Prostate gland (tissue), 2 donors: ENCODE data around the gene PARD6A. TPM values are rescaled to one million over a fixed set of nuclear protein-coding genes. Genes with fewer than 3 reads are reported as not detected.

Experiments used
- DNase-seq: peaks from one replicate; pipeline ENCODE4 v3.0.0-alpha.2; 2019; ENCODE audit warnings: low spot score
- H3K27ac ChIP-seq, 2 donors: fragments of 200-600 bp; sonication (generic); 2 replicates each; pipeline ENCODE4 v1.5.1; 2017 to 2019
- H3K27me3 ChIP-seq: fragments of 200-600 bp; sonication (generic); replicated peaks from 2 replicates; pipeline ENCODE4 v1.5.1; 2019; ENCODE audit not compliant: insufficient read depth
- H3K36me3 ChIP-seq, 2 donors: fragments of 200-600 bp; sonication (generic); 1 replicate in 1 of 2; 2 replicates in 1 of 2; pipeline versions ENCODE4 v1.5.1 to v1.8.1; 2017 to 2019
- H3K4me1 ChIP-seq: fragments of 200-600 bp; sonication (generic); replicated peaks from 2 replicates; pipeline ENCODE4 v1.5.1; 2019
- H3K4me3 ChIP-seq, 2 donors: fragments of 200-600 bp; sonication (generic); 2 replicates each; pipeline ENCODE4 v1.5.1; 2017 to 2019
- H3K9me3 ChIP-seq: fragments of 200-600 bp; sonication (generic); 2 replicates; pipeline ENCODE4 v1.5.1; 2017
- POLR2A ChIP-seq: fragments of 450-650 bp; IDR thresholded peaks from one replicate; pipeline ENCODE4 v1.6.1; 2016; ENCODE audit warnings: antibody characterized with exemption, mild to moderate bottlenecking
- POLR2AphosphoS5 ChIP-seq: sonication (generic); formaldehyde crosslinking; IDR thresholded peaks from one replicate; pipeline ENCODE4 v1.6.1; 2017; ENCODE audit warnings: antibody characterized with exemption
- WGBS: methylation state at CpG from one replicate; pipeline ENCODE4 v1.1.5; 2018; 5-methylcytosine and 5-hydroxymethylcytosine counted together
- intact Hi-C: fragments of 100-400 bp; cut with DNase I; formaldehyde crosslinking; loops from one replicate; pipeline ENCODE4 v1.14.2; 2022
- total RNA-seq, 2 donors: library from RNA; depleted of rRNA; stranded (reverse); fragments of >200 nt; gene quantifications; one replicate each; pipeline ENCODE4 v1.1.0, GENCODE V29; 2016
- TF ChIP-seq, protein P1 (sequence below), 4 experiments: fragments of 200-600 bp in 2 of 4; fragments of 450-650 bp in 2 of 4; sonication (generic) in 2 of 4; IDR thresholded peaks; 1 replicate in 3 of 4; 2 replicates in 1 of 4; pipeline ENCODE4 v1.5.1; 2016 to 2019; ENCODE audit warnings: antibody characterized with exemption in 4 of 4, mild to moderate bottlenecking in 2 of 4, moderate library complexity in 2 of 4

The PARD6A gene
- total RNA-seq, 2 donors from 2014 or later, result 3.4 to 13.7 TPM

DNA sequence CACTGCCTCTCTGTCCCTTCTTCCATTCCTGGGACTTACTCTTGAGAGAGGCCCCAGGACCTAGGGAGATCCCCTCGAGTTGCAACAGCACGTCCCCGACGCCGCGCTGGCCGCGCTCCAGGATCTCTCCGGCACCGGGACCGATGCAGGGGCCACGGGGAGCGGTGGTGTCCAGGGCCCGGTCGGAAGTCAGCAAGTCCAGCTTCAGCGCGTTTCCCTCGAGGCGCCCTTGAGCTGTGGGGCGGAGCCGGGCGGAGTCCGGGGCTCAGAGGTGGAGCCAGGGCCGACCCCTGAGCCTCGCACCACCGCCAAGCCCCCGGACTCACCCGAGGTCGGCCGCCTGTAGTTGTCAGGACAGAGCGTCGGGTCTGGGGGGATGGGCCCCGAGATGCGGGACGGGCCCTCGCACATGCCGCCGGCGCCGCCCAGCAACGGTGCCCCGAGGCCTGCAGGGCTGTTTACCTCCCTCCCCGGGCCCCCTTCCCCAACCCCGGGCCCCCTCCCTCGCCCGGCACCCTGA lies 5.3 kb downstream of the PARD6A start:
- WGBS, result under 1% methylated on average over 45 of the region's 46 CpGs
- Histone ChIP-seq H3K4me1 (peaks cover 11% of the 10 kb centered on the region), H3K36me3 (no peaks in the 10 kb centered on the region), H3K4me3 (peak overlapping the region; percentile 67 to 85), H3K27ac (peak overlapping the region; percentile 79 to 81), H3K9me3 (no peaks in the 10 kb centered on the region), H3K27me3 (no peaks in the 10 kb centered on the region)
- intact Hi-C loops, result loop anchor here (10.0 kb wide), 1 partner anchor 141 kb away; the partner anchor contains the start of gene RIPOR1
- no peak for DNase-seq
- TF ChIP-seq POLR2AphosphoS5 (no peak), POLR2A (no peak)
- TF ChIP-seq, protein P1, sequence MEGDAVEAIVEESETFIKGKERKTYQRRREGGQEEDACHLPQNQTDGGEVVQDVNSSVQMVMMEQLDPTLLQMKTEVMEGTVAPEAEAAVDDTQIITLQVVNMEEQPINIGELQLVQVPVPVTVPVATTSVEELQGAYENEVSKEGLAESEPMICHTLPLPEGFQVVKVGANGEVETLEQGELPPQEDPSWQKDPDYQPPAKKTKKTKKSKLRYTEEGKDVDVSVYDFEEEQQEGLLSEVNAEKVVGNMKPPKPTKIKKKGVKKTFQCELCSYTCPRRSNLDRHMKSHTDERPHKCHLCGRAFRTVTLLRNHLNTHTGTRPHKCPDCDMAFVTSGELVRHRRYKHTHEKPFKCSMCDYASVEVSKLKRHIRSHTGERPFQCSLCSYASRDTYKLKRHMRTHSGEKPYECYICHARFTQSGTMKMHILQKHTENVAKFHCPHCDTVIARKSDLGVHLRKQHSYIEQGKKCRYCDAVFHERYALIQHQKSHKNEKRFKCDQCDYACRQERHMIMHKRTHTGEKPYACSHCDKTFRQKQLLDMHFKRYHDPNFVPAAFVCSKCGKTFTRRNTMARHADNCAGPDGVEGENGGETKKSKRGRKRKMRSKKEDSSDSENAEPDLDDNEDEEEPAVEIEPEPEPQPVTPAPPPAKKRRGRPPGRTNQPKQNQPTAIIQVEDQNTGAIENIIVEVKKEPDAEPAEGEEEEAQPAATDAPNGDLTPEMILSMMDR (IDR thresholded peaks at IDR 0.05), result no peak

DNA sequence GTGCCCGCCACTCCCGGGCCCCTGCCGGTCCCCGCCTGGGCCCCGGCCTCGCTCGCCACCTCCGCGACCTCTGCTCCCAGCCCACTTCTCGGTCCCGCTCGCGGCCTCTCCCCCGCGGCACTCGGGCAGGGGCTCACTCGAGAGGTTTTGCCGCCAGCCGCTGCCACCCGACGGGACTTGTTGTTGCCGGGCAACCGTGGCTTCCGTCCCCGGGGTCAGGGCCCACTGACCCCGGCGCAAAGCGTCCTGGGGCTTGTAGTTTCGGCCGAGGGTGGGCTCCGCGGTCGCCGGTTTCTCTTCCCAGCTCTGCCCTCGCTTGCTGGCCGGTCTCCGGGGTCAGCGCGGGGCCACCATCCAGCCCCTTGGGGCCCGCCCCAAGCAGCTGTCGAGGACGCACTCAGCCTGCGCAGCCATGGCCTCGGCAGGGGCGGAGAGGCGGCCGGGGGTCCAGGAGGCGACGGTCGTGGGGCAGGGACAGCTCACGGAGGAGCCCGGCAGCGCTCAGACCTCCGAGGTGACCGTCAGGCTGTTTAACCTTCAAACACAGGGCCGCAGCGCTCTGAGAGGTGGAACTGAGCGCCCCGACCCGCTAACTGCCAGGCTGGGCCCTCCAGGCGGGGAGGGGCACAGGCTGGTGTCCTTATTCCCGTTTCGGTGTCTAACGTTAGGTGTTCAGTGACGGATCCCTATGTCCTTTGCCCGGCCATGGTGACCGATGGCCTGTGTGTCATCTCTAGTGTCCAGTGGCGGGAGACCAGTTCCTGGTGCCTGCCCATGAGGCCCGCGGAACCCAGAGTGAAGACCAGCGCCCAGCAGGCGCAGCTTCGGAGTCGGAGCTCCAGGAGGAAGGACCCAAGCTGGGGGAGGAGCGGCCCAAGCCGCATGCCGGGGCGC lies 6.0 kb downstream of the PARD6A start, which contains the start of the genes C16orf86 and ENKD1:
C16orf86 (plus strand) TSS at position 256 of the 894 bp plus-strand sequence; CDS start at position 413, 157 bp downstream.
ENKD1 (minus strand) TSS at position 192 of the 894 bp plus-strand sequence. CDS start 308 bp downstream, outside the sequence.
- TF ChIP-seq POLR2A (peak; percentile 33), POLR2AphosphoS5 (peak; percentile 68)
- TF ChIP-seq, protein P1 (IDR thresholded peaks at IDR 0.05), result peak in 1 of 4 experiments; percentile 25
- H3K27me3 ChIP-seq, result no peaks in the 10 kb centered on the region
- DNase-seq, result peak; percentile 75
- H3K36me3 ChIP-seq, result no peaks in the 10 kb centered on the region
- H3K9me3 ChIP-seq, result no peaks in the 10 kb centered on the region
- H3K27ac ChIP-seq, result peak within 1 kb of the TSS; percentile 79 to 81
- H3K4me1 ChIP-seq, result peaks cover 7% of the 10 kb centered on the region
- intact Hi-C loops, result loop anchor here (1.0 to 10.0 kb wide), 2 partner anchors 104 to 142 kb away; partner anchors contain the start of gene RIPOR1
- peak within 1 kb of the TSS; percentile 67 to 85 for H3K4me3 ChIP-seq
- 10% methylated on average over 58 of the region's 78 CpGs for WGBS

- Histone ChIP-seq H3K27me3 (no peaks in the 10 kb centered on the region), H3K27ac (peak overlapping the region; percentile 79 to 81), H3K9me3 (no peaks in the 10 kb centered on the region), H3K4me1 (peaks cover 7% of the 10 kb centered on the region), H3K4me3 (peak overlapping the region; percentile 67 to 85), H3K36me3 (no peaks in the 10 kb centered on the region)
- TF ChIP-seq POLR2AphosphoS5 (no peak), POLR2A (no peak)
- TF ChIP-seq, protein P1 (IDR thresholded peaks at IDR 0.05), result no peak
- WGBS, result 50% methylated on average over 10 of the region's 10 CpGs
- DNase-seq, result no peak
- intact Hi-C loops, result loop anchor here (1.0 to 10.0 kb wide), 2 partner anchors 104 to 143 kb away; partner anchors contain the start of gene RIPOR1
Observed at GRCh38 chr16:67667453-67667816, 6.7 kb downstream of the PARD6A start.

- Histone ChIP-seq H3K27ac (peak overlapping the region; percentile 79 to 81), H3K4me1 (peaks cover 7% of the 10 kb centered on the region), H3K36me3 (no peaks in the 10 kb centered on the region), H3K4me3 (peak overlapping the region; percentile 67 to 85), H3K27me3 (no peaks in the 10 kb centered on the region), H3K9me3 (no peaks in the 10 kb centered on the region)
- intact Hi-C loops, result loop anchor here (1.0 to 10.0 kb wide), 2 partner anchors 105 to 143 kb away; partner anchors contain the start of gene RIPOR1
- 19% methylated on average over 16 of the region's 18 CpGs for WGBS
- TF ChIP-seq POLR2A, result no peak
- TF ChIP-seq, protein P1 (IDR thresholded peaks at IDR 0.05), result peak; percentile 52 to 97 (median 87)
- peak; percentile 87 for TF ChIP-seq POLR2AphosphoS5
- peak; percentile 86 for DNase-seq
Observed at GRCh38 chr16:67667817-67668494, 7.2 kb downstream of the PARD6A start.
